Measurements from ENCODE around the gene KDM2B.
"Not testable (repeated sequence)": the region's sequence is repeated elsewhere in the genome, so short reads cannot be mapped to it uniquely, and the experiment has no call there.

DNA sequence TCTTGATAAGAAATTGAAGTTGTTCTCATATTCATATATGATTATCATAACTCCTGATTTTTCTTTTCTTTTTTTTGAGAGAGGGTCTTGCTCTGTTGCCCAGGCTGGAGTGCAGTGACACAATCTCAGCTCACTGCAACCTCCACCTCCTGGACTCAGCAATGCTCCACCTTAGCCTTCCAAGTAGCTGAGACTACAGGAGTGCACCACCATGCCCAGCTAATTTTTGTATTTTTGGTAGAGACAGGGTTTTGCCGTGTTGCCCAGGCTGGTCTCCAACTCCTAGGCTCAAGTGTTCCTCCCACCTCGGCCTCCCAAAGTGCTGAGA lies 2.5 kb upstream of the KDM2B start:
- TF ChIP-seq MXI1 (conservative IDR thresholded peaks at IDR 0.05; ENCODE audit: poor library complexity, severe bottlenecking); SMC3 (conservative IDR thresholded peaks at IDR 0.05; ENCODE audit: poor library complexity); EP300 (conservative IDR thresholded peaks at IDR 0.05; ENCODE audit: poor library complexity, severe bottlenecking); CTCF (IDR thresholded peaks at IDR 0.05; ENCODE audit: poor library complexity, severe bottlenecking); POLR2AphosphoS5 (IDR thresholded peaks at IDR 0.05); TAF1 (IDR thresholded peaks at IDR 0.05; ENCODE audit: low read depth); EZH2 (IDR thresholded peaks at IDR 0.05; ENCODE audit: borderline replicate concordance, insufficient read depth, low read length, poor library complexity, severe bottlenecking); REST (IDR thresholded peaks at IDR 0.05; ENCODE audit: borderline replicate concordance); RAD21 (conservative IDR thresholded peaks at IDR 0.05): not testable (repeated sequence)
